Measurements from ENCODE around the gene ZNF506. TPM values are rescaled to one million over a fixed set of nuclear protein-coding genes. Genes with fewer than 3 reads are reported as not detected.

The ZNF506 gene
- total RNA-seq, 4 donors from 2014 or later = 29.4 to 50.0 (median 43.2) TPM

GRCh38 chr19:19749117-19749907, 72.2 kb downstream of the ZNF506 start:
- Histone ChIP-seq H3K9me3 (peaks cover 0 to 14% (median 0%) of the 10 kb centered on the region in 4 donors), H3K4me1 (no peaks in the 10 kb centered on the region), H3K27me3 (no peaks in the 10 kb centered on the region), H3K36me3 (peaks cover 0 to 9% (median 0%) of the 10 kb centered on the region in 3 donors), H3K4me3 (no peak overlapping the region), H3K27ac (no peak overlapping the region)
- 76 to 84% methylated on average over 13 of the region's 13 CpGs for WGBS, 2 donors
- DNase-seq (ENCODE audit: low spot score in 2 of 2) = no peak
- no peak for TF ChIP-seq EP300 (IDR thresholded peaks at IDR 0.05)
- TF ChIP-seq, protein P1, sequence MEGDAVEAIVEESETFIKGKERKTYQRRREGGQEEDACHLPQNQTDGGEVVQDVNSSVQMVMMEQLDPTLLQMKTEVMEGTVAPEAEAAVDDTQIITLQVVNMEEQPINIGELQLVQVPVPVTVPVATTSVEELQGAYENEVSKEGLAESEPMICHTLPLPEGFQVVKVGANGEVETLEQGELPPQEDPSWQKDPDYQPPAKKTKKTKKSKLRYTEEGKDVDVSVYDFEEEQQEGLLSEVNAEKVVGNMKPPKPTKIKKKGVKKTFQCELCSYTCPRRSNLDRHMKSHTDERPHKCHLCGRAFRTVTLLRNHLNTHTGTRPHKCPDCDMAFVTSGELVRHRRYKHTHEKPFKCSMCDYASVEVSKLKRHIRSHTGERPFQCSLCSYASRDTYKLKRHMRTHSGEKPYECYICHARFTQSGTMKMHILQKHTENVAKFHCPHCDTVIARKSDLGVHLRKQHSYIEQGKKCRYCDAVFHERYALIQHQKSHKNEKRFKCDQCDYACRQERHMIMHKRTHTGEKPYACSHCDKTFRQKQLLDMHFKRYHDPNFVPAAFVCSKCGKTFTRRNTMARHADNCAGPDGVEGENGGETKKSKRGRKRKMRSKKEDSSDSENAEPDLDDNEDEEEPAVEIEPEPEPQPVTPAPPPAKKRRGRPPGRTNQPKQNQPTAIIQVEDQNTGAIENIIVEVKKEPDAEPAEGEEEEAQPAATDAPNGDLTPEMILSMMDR (IDR thresholded peaks at IDR 0.05) = no peak
- no peak for TF ChIP-seq POLR2A (IDR thresholded peaks at IDR 0.05)

DNA sequence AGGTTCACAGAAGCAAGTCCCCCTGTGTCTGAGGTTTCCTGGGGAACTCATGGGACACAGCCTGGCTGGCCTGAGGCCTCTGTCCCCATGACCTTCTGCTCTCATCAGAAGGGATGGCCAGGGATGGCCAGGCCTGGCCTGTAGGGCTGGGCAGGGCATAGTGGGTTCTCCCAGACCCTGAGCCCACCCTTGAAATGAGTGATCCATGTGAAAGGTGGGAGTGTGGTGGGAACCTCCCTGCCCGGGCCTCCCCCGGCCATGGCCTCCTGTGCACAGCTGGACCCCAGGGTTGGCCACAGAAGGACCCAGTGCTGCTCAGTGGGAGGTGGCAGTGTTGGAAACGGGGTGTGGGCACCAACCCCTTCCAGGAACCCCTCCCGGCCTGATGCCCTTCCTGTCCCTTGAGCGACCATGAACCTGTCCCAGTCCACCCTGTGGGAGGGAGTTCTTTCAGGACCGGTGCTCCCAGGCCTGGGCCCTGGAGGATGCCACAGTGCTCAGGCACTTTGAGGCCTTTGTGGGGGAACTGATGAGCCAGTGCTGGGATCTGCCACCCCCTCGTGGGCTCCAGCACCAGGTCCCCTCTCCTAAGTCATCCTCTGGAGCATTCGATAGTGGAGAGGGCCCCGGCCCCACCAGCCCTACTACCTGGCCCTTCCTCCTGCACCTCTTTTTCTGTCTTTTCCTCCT, 73.2 kb downstream of the ZNF506 start:
- Histone ChIP-seq H3K4me1 (no peaks in the 10 kb centered on the region), H3K36me3 (peaks cover 0 to 9% (median 0%) of the 10 kb centered on the region in 3 donors), H3K27me3 (no peaks in the 10 kb centered on the region), H3K9me3 (peaks cover 0 to 15% (median 0%) of the 10 kb centered on the region in 4 donors), H3K4me3 (no peak overlapping the region), H3K27ac (no peak overlapping the region)
- 82% methylated on average over 5 to 9 of the region's 9 CpGs for WGBS, 2 donors
- TF ChIP-seq, protein P1 (IDR thresholded peaks at IDR 0.05) = no peak
- TF ChIP-seq POLR2A (IDR thresholded peaks at IDR 0.05) = no peak
- no peak for TF ChIP-seq EP300 (IDR thresholded peaks at IDR 0.05)
- DNase-seq (ENCODE audit: low spot score in 2 of 2) = no peak

- no peaks in the 10 kb centered on the region for H3K4me1 ChIP-seq
- H3K9me3 ChIP-seq = peaks cover 0 to 19% (median 0%) of the 10 kb centered on the region in 4 donors
- H3K27ac ChIP-seq = no peak overlapping the region
- TF ChIP-seq EP300 (IDR thresholded peaks at IDR 0.05) (no peak), POLR2A (IDR thresholded peaks at IDR 0.05) (no peak)
- TF ChIP-seq, protein P1 (IDR thresholded peaks at IDR 0.05) = no peak
- 85 to 92% methylated on average over 8 to 10 of the region's 13 CpGs for WGBS, 2 donors
- peaks cover 0 to 9% (median 0%) of the 10 kb centered on the region in 3 donors for H3K36me3 ChIP-seq
- DNase-seq (ENCODE audit: low spot score in 2 of 2) = no peak
- H3K27me3 ChIP-seq = no peaks in the 10 kb centered on the region
- no peak overlapping the region for H3K4me3 ChIP-seq
Measured at GRCh38 chr19:19747357-19748220, 74.0 kb downstream of the ZNF506 start.

- no peak for DNase-seq (ENCODE audit: low spot score in 2 of 2)
- Histone ChIP-seq H3K4me3 (no peak overlapping the region), H3K4me1 (no peaks in the 10 kb centered on the region), H3K36me3 (peaks cover 0 to 9% (median 0%) of the 10 kb centered on the region in 3 donors), H3K27me3 (no peaks in the 10 kb centered on the region), H3K9me3 (peaks cover 0 to 21% (median 0%) of the 10 kb centered on the region in 4 donors), H3K27ac (no peak overlapping the region)
- TF ChIP-seq EP300 (IDR thresholded peaks at IDR 0.05) (no peak), POLR2A (IDR thresholded peaks at IDR 0.05) (no peak)
- TF ChIP-seq, protein P1 (IDR thresholded peaks at IDR 0.05) = no peak
- 60 to 62% methylated on average over 15 of the region's 15 CpGs for WGBS, 2 donors
Measured at GRCh38 chr19:19746286-19747213, 75.0 kb downstream of the ZNF506 start.
